Spleen (tissue), 11 donors: ENCODE data around the gene TRERF1. TPM values are rescaled to one million over a fixed set of nuclear protein-coding genes. Genes with fewer than 3 reads are reported as not detected.

Experiments used
- DNase-seq: peaks from one replicate; pipeline ENCODE4 v3.0.0-alpha.2; 2020
- H3K27ac ChIP-seq, 8 donors: fragments of 200-600 bp; sonication (generic) in 7 of 8; 1 replicate in 4 of 8; 2 replicates in 4 of 8; pipeline versions ENCODE4 v1.5.0 to v1.8.0; 2016 to 2021; ENCODE audit warnings: inconsistent platforms in 4 of 8, mild to moderate bottlenecking in 4 of 8, moderate library complexity in 1 of 8
- H3K27me3 ChIP-seq, 7 donors: fragments of 200-600 bp; sonication (generic) in 6 of 7; replicated peaks in 1 of 7; 1 replicate in 4 of 7; 2 replicates in 3 of 7; pipeline versions ENCODE4 v1.5.0 to v1.8.0; 2016 to 2021; ENCODE audit warnings: inconsistent platforms in 3 of 7, mild to moderate bottlenecking in 1 of 7
- H3K36me3 ChIP-seq, 6 donors: fragments of 200-600 bp; sonication (generic) in 5 of 6; 1 replicate in 4 of 6; 2 replicates in 2 of 6; pipeline versions ENCODE4 v1.5.0 to v1.8.0; 2016 to 2021; ENCODE audit warnings: inconsistent platforms in 2 of 6
- H3K4me1 ChIP-seq, 6 donors: fragments of 200-600 bp; sonication (generic) in 5 of 6; 1 replicate in 3 of 6; 2 replicates in 3 of 6; pipeline versions ENCODE4 v1.5.0 to v1.8.0; 2016 to 2021; ENCODE audit warnings: inconsistent platforms in 3 of 6
- H3K4me3 ChIP-seq, 8 donors: fragments of 200-600 bp; sonication (generic) in 7 of 8; 1 replicate in 4 of 8; 2 replicates in 4 of 8; pipeline versions ENCODE4 v1.5.0 to v1.8.0; 2016 to 2021; ENCODE audit warnings: inconsistent platforms in 4 of 8, mild to moderate bottlenecking in 4 of 8, moderate library complexity in 2 of 8
- H3K9me3 ChIP-seq, 8 donors: fragments of 200-600 bp; sonication (generic) in 7 of 8; 1 replicate in 4 of 8; 2 replicates in 4 of 8; pipeline versions ENCODE4 v1.5.0 to v1.8.0; 2016 to 2021; ENCODE audit warnings: inconsistent platforms in 4 of 8
- CTCF ChIP-seq, 11 experiments: fragments of 200-600 bp in 7 of 11; fragments of 450-650 bp in 4 of 11; sonication (generic) in 4 of 11; IDR thresholded peaks in 8 of 11; conservative IDR thresholded peaks in 3 of 11; 1 replicate in 7 of 11; 2 replicates in 4 of 11; pipeline versions ENCODE4 v1.4.0 to v1.8.0; 2016 to 2021; ENCODE audit warnings: antibody characterized with exemption in 11 of 11, inconsistent platforms in 4 of 11, mild to moderate bottlenecking in 1 of 11
- POLR2A ChIP-seq, 3 donors: fragments of 450-650 bp; IDR thresholded peaks; one replicate each; pipeline ENCODE4 v1.5.1; 2017; ENCODE audit warnings: antibody characterized with exemption in 3 of 3, mild to moderate bottlenecking in 1 of 3
- POLR2AphosphoS5 ChIP-seq, 3 donors: sonication (generic); formaldehyde crosslinking; IDR thresholded peaks; one replicate each; pipeline ENCODE4 v1.5.1; 2017; ENCODE audit warnings: antibody characterized with exemption in 3 of 3
- WGBS, 5 donors: extraction: QIAGEN DNeasy Blood & Tissue Kit in 3 of 5; methylation state at CpG; one replicate each; pipeline versions ENCODE4 v1.1.5 to v1.1.7; 2013 to 2018; 5-methylcytosine and 5-hydroxymethylcytosine counted together
- intact Hi-C: fragments of 100-400 bp; cut with DNase I; formaldehyde crosslinking; loops from one replicate; pipeline ENCODE4 v1.15.0; 2023; ENCODE audit warnings: low total_unique reads
- polyA plus RNA-seq, 3 donors: library from polyadenylated mRNA; stranded (reverse); fragments of 200-250 nt; gene quantifications; one replicate each; pipeline ENCODE4 v1.2.1, GENCODE V29; 2013
- total RNA-seq, 7 donors: library from RNA; depleted of rRNA in 3 of 7; stranded (reverse); fragments of >200 nt in 3 of 7; fragmentation: NEBNext Ultra II Directional in 4 of 7; extraction: Animal tissue kit (Norgen Biotek cat#: 25700) in 4 of 7; gene quantifications; one replicate each; pipeline versions ENCODE4 v1.1.0 to v1.2.1, GENCODE V29; 2016 to 2021
- donor health status: healthy with polysubstance abuse.
- donor health status: DM: no; HTN: no; CAD: no; lungs with moderate emphysema.
- donor health status: DM: no; HTN: no; CAD: no.
- donor health status: Bipolar disorder and iron deficiency.
- donor health status: healthy.
- donor health status: DM: no; HTN: no; CAD: no.
- donor health status: DM: yes; HTN: yes; CAD: no.

TRERF1 gene
- total and polyA plus RNA-seq, 10 donors: 1.5 to 16.9 (median 12.4) TPM

- H3K36me3 ChIP-seq: peaks cover 0 to 3% (median 0%) of the 10 kb centered on the region in 6 donors
- peaks cover 0 to 37% (median 8%) of the 10 kb centered on the region in 6 donors for H3K4me1 ChIP-seq
- TF ChIP-seq CTCF (IDR thresholded peaks at IDR 0.05 in 8 of 11, conservative IDR thresholded peaks at IDR 0.05 in 3 of 11) (no peak), POLR2A (IDR thresholded peaks at IDR 0.05) (no peak), POLR2AphosphoS5 (IDR thresholded peaks at IDR 0.05) (no peak)
- no peaks in the 10 kb centered on the region for H3K27me3 ChIP-seq
- no peak for DNase-seq
- H3K9me3 ChIP-seq: no peaks in the 10 kb centered on the region
- H3K27ac ChIP-seq: no peak overlapping the region
- intact Hi-C loops: no loop called here
- 91 to 97% (median 94%) methylated on average over 7 of the region's 7 CpGs for WGBS, 5 donors
- H3K4me3 ChIP-seq: no peak overlapping the region
Observed at GRCh38 chr6:42306439-42307140, 145.1 kb downstream of the TRERF1 start.

GRCh38 chr6:42304053-42304712 lies 147.5 kb downstream of the TRERF1 start:
- WGBS, 5 donors: 78 to 87% (median 80%) methylated on average over 4 to 6 of the region's 6 CpGs
- Histone ChIP-seq H3K9me3 (no peaks in the 10 kb centered on the region), H3K27me3 (no peaks in the 10 kb centered on the region), H3K36me3 (peaks cover 0 to 14% (median 3%) of the 10 kb centered on the region in 6 donors), H3K27ac (peak overlapping the region in 3 of 8 donors; percentile 19 to 35 (median 32)), H3K4me3 (no peak overlapping the region), H3K4me1 (peaks cover 0 to 44% (median 9%) of the 10 kb centered on the region in 6 donors)
- DNase-seq: no peak
- intact Hi-C loops: no loop called here
- TF ChIP-seq POLR2AphosphoS5 (IDR thresholded peaks at IDR 0.05) (no peak), CTCF (IDR thresholded peaks at IDR 0.05 in 8 of 11, conservative IDR thresholded peaks at IDR 0.05 in 3 of 11) (no peak), POLR2A (IDR thresholded peaks at IDR 0.05) (no peak)

GRCh38 chr6:42302411-42302810 lies 149.3 kb downstream of the TRERF1 start:
- DNase-seq: no peak
- WGBS, 5 donors: 74 to 91% (median 83%) methylated on average over 3 of the region's 3 CpGs

More at GRCh38 chr6:42302411-42302810, 149.3 kb downstream of the TRERF1 start:
- no peak for TF ChIP-seq CTCF (IDR thresholded peaks at IDR 0.05 in 8 of 11, conservative IDR thresholded peaks at IDR 0.05 in 3 of 11)
- TF ChIP-seq POLR2AphosphoS5 (IDR thresholded peaks at IDR 0.05): no peak
- TF ChIP-seq POLR2A (IDR thresholded peaks at IDR 0.05): no peak
- H3K4me1 ChIP-seq: peaks cover 0 to 44% (median 9%) of the 10 kb centered on the region in 6 donors
- H3K4me3 ChIP-seq: no peak overlapping the region
- no peaks in the 10 kb centered on the region for H3K9me3 ChIP-seq
- H3K36me3 ChIP-seq: peaks cover 0 to 21% (median 3%) of the 10 kb centered on the region in 6 donors
- intact Hi-C loops: no loop called here
- H3K27ac ChIP-seq: peak overlapping the region in 2 of 8 donors; percentile 12 to 29
- no peaks in the 10 kb centered on the region for H3K27me3 ChIP-seq
